ENCODE data around the gene PRKACG.

Gene PRKACG

GRCh38 chr9:69016191-69017096 is 2.5 kb upstream of the PRKACG start:
- 79% methylated on average over 4 of the region's 5 CpGs for WGBS (ENCODE audit: insufficient coverage)
- ChIA-PET CTCF (interaction anchor here (1.0 to 2.0 kb wide), 4 partner anchors 12 to 431 kb away, joined by 3 to 5 read pairs (median 4); no protein-coding TSS in a partner anchor), POLR2A (interaction anchor here (0.6 kb wide), 1 partner anchor 151 kb away, joined by 7 read pairs; no protein-coding TSS in a partner anchor)

GRCh38 chr9:69013382-69013727 is 558 bp downstream of the PRKACG start:
- 94% methylated on average over 26 of the region's 26 CpGs for WGBS (ENCODE audit: insufficient coverage)
- H3K4me3 ChIP-seq (ENCODE audit: control insufficient read depth in 1 of 7, extremely low read depth in 1 of 7, insufficient read depth in 4 of 7, low read depth in 2 of 7, low read length in 6 of 7) = no peak overlapping the region
- no peak overlapping the region for H3K27ac ChIP-seq (ENCODE audit: insufficient read depth in 1 of 2, low read depth in 1 of 2, low read length in 2 of 2, poor library complexity in 1 of 2, severe bottlenecking in 2 of 2)

More at GRCh38 chr9:69016191-69017096, 2.5 kb upstream of the PRKACG start:
- peaks cover 8 to 53% (median 44%) of the 10 kb centered on the region in 4 experiments for H3K4me1 ChIP-seq (ENCODE audit: control extremely low read depth in 1 of 4, control insufficient read depth in 4 of 4, insufficient read depth in 4 of 4, low read length in 3 of 4)
- peaks cover 0 to 5% (median 0%) of the 10 kb centered on the region in 5 experiments for H3K27me3 ChIP-seq (replicated peaks in 2 of 5; ENCODE audit: control insufficient read depth in 4 of 5, insufficient read depth in 5 of 5, low read length in 4 of 5)
- no peak overlapping the region for H3K4me3 ChIP-seq (ENCODE audit: control insufficient read depth in 1 of 7, extremely low read depth in 1 of 7, insufficient read depth in 4 of 7, low read depth in 2 of 7, low read length in 6 of 7)
- DNase-seq = no peak
- no peak overlapping the region for H3K27ac ChIP-seq (ENCODE audit: insufficient read depth in 1 of 2, low read depth in 1 of 2, low read length in 2 of 2, poor library complexity in 1 of 2, severe bottlenecking in 2 of 2)
- peaks cover 0 to 7% (median 0%) of the 10 kb centered on the region in 5 experiments for H3K9me3 ChIP-seq (ENCODE audit: control extremely low read depth in 1 of 5, control insufficient read depth in 4 of 5, insufficient read depth in 2 of 5, low read depth in 1 of 5, low read length in 4 of 5)
- H3K36me3 ChIP-seq (ENCODE audit: control insufficient read depth in 4 of 4, insufficient read depth in 4 of 4, low read length in 3 of 4) = no peaks in the 10 kb centered on the region

GRCh38 chr9:69012696-69013381 is 1.1 kb downstream of the PRKACG start:
- Histone ChIP-seq H3K9me3 (ENCODE audit: control extremely low read depth in 1 of 5, control insufficient read depth in 4 of 5, insufficient read depth in 2 of 5, low read depth in 1 of 5, low read length in 4 of 5) (peaks cover 0 to 7% (median 0%) of the 10 kb centered on the region in 5 experiments), H3K4me3 (ENCODE audit: control insufficient read depth in 1 of 7, extremely low read depth in 1 of 7, insufficient read depth in 4 of 7, low read depth in 2 of 7, low read length in 6 of 7) (peak overlapping the region in 2 of 7 experiments; percentile 22 to 26), H3K27me3 (replicated peaks in 2 of 5; ENCODE audit: control insufficient read depth in 4 of 5, insufficient read depth in 5 of 5, low read length in 4 of 5) (peaks cover 0 to 5% (median 0%) of the 10 kb centered on the region in 5 experiments), H3K27ac (ENCODE audit: insufficient read depth in 1 of 2, low read depth in 1 of 2, low read length in 2 of 2, poor library complexity in 1 of 2, severe bottlenecking in 2 of 2) (no peak overlapping the region), H3K36me3 (ENCODE audit: control insufficient read depth in 4 of 4, insufficient read depth in 4 of 4, low read length in 3 of 4) (peaks cover 0 to 14% (median 0%) of the 10 kb centered on the region in 4 experiments), H3K4me1 (ENCODE audit: control extremely low read depth in 1 of 4, control insufficient read depth in 4 of 4, insufficient read depth in 4 of 4, low read length in 3 of 4) (peaks cover 0 to 29% (median 17%) of the 10 kb centered on the region in 4 experiments)
- peak; percentile 58 to 96 (median 94) for DNase-seq
- under 1% methylated on average over 14 of the region's 18 CpGs for WGBS (ENCODE audit: insufficient coverage)
- ChIA-PET CTCF (interaction anchor here (0.6 to 2.9 kb wide), 14 partner anchors 8 to 453 kb away, joined by 3 to 12 read pairs (median 3); no protein-coding TSS in a partner anchor), POLR2A (interaction anchor here (0.6 to 1.8 kb wide), 7 partner anchors 9 to 523 kb away, joined by 3 to 4 read pairs (median 4); no protein-coding TSS in a partner anchor)

More at GRCh38 chr9:69013382-69013727, 558 bp downstream of the PRKACG start:
- ChIA-PET CTCF (interaction anchor here (0.6 to 2.9 kb wide), 12 partner anchors 9 to 454 kb away, joined by 3 to 12 read pairs (median 4); no protein-coding TSS in a partner anchor), POLR2A (interaction anchor here (0.6 to 1.8 kb wide), 5 partner anchors 12 to 523 kb away, joined by 3 to 4 read pairs (median 4); no protein-coding TSS in a partner anchor)
- no peak for DNase-seq
- H3K27me3 ChIP-seq (replicated peaks in 2 of 5; ENCODE audit: control insufficient read depth in 4 of 5, insufficient read depth in 5 of 5, low read length in 4 of 5) = peaks cover 0 to 5% (median 0%) of the 10 kb centered on the region in 5 experiments
- H3K4me1 ChIP-seq (ENCODE audit: control extremely low read depth in 1 of 4, control insufficient read depth in 4 of 4, insufficient read depth in 4 of 4, low read length in 3 of 4) = peaks cover 0 to 29% (median 19%) of the 10 kb centered on the region in 4 experiments
- peaks cover 0 to 10% (median 0%) of the 10 kb centered on the region in 4 experiments for H3K36me3 ChIP-seq (ENCODE audit: control insufficient read depth in 4 of 4, insufficient read depth in 4 of 4, low read length in 3 of 4)
- peaks cover 0 to 7% (median 0%) of the 10 kb centered on the region in 5 experiments for H3K9me3 ChIP-seq (ENCODE audit: control extremely low read depth in 1 of 5, control insufficient read depth in 4 of 5, insufficient read depth in 2 of 5, low read depth in 1 of 5, low read length in 4 of 5)

GRCh38 chr9:69009708-69010107 is 4.2 kb downstream of the PRKACG start:
- ChIA-PET CTCF (interaction anchor here (0.7 to 2.8 kb wide), 9 partner anchors 9 to 430 kb away, joined by 3 to 9 read pairs (median 4); no protein-coding TSS in a partner anchor), POLR2A (no interaction called here)

DNA sequence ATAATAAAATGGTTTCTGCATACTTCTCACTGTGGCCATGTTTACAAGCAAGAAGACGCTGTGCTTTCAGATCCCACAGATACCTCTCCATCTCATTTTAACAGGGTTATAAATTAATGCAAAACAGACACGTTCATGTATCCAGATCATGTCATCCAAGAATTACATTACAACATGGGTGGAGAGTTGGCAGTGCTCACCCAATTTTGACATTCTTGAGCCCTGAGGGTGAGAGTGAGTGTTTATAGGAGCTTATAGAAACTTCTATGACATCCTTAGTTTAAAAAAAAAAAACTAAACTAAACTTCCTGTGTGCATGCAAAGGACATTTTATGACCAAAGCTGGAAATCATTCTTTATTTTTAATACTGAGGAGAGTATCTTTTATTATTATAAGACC is 9.1 kb downstream of the PRKACG start:
- H3K27ac ChIP-seq (ENCODE audit: insufficient read depth in 1 of 2, low read depth in 1 of 2, low read length in 2 of 2, poor library complexity in 1 of 2, severe bottlenecking in 2 of 2) = no peak overlapping the region
- no peak overlapping the region for H3K4me3 ChIP-seq (ENCODE audit: control insufficient read depth in 1 of 7, extremely low read depth in 1 of 7, insufficient read depth in 4 of 7, low read depth in 2 of 7, low read length in 6 of 7)
- H3K36me3 ChIP-seq (ENCODE audit: control insufficient read depth in 4 of 4, insufficient read depth in 4 of 4, low read length in 3 of 4) = peaks cover 0 to 16% (median under 1%) of the 10 kb centered on the region in 4 experiments
- H3K27me3 ChIP-seq (replicated peaks in 2 of 5; ENCODE audit: control insufficient read depth in 4 of 5, insufficient read depth in 5 of 5, low read length in 4 of 5) = peaks cover 0 to 3% (median 0%) of the 10 kb centered on the region in 5 experiments
- CTCF ChIA-PET = interaction anchor here (1.0 to 1.4 kb wide), 3 partner anchors 8 to 421 kb away, joined by 3 to 5 read pairs (median 4); no protein-coding TSS in a partner anchor
- H3K4me1 ChIP-seq (ENCODE audit: control extremely low read depth in 1 of 4, control insufficient read depth in 4 of 4, insufficient read depth in 4 of 4, low read length in 3 of 4) = no peaks in the 10 kb centered on the region
- POLR2A ChIA-PET = interaction anchor here (0.8 kb wide), 1 partner anchor 7 kb away, joined by 3 read pairs; no protein-coding TSS in a partner anchor
- H3K9me3 ChIP-seq (ENCODE audit: control extremely low read depth in 1 of 5, control insufficient read depth in 4 of 5, insufficient read depth in 2 of 5, low read depth in 1 of 5, low read length in 4 of 5) = no peaks in the 10 kb centered on the region
- WGBS (ENCODE audit: insufficient coverage) = 83% methylated on average over 1 of the region's 2 CpGs
- no peak for DNase-seq

More at GRCh38 chr9:69009708-69010107, 4.2 kb downstream of the PRKACG start:
- Histone ChIP-seq H3K4me3 (ENCODE audit: control insufficient read depth in 1 of 7, extremely low read depth in 1 of 7, insufficient read depth in 4 of 7, low read depth in 2 of 7, low read length in 6 of 7) (no peak overlapping the region), H3K27ac (ENCODE audit: insufficient read depth in 1 of 2, low read depth in 1 of 2, low read length in 2 of 2, poor library complexity in 1 of 2, severe bottlenecking in 2 of 2) (no peak overlapping the region), H3K27me3 (replicated peaks in 2 of 5; ENCODE audit: control insufficient read depth in 4 of 5, insufficient read depth in 5 of 5, low read length in 4 of 5) (peaks cover 0 to 3% (median 0%) of the 10 kb centered on the region in 5 experiments), H3K36me3 (ENCODE audit: control insufficient read depth in 4 of 4, insufficient read depth in 4 of 4, low read length in 3 of 4) (peaks cover 0 to 15% (median 0%) of the 10 kb centered on the region in 4 experiments), H3K9me3 (ENCODE audit: control extremely low read depth in 1 of 5, control insufficient read depth in 4 of 5, insufficient read depth in 2 of 5, low read depth in 1 of 5, low read length in 4 of 5) (peaks cover 0 to 7% (median 0%) of the 10 kb centered on the region in 5 experiments), H3K4me1 (ENCODE audit: control extremely low read depth in 1 of 4, control insufficient read depth in 4 of 4, insufficient read depth in 4 of 4, low read length in 3 of 4) (peaks cover 0 to 19% (median 14%) of the 10 kb centered on the region in 4 experiments)
- WGBS (ENCODE audit: insufficient coverage) = 100% methylated on average over 1 of the region's 1 CpG
- no peak for DNase-seq

GRCh38 chr9:69003051-69003450 is 10.9 kb downstream of the PRKACG start:
- no peaks in the 10 kb centered on the region for H3K9me3 ChIP-seq (ENCODE audit: control extremely low read depth in 1 of 5, control insufficient read depth in 4 of 5, insufficient read depth in 2 of 5, low read depth in 1 of 5, low read length in 4 of 5)
- POLR2A ChIA-PET = no interaction called here

More at GRCh38 chr9:69003051-69003450, 10.9 kb downstream of the PRKACG start:
- H3K36me3 ChIP-seq (ENCODE audit: control insufficient read depth in 4 of 4, insufficient read depth in 4 of 4, low read length in 3 of 4) = peaks cover 0 to 5% (median under 1%) of the 10 kb centered on the region in 4 experiments
- WGBS (ENCODE audit: insufficient coverage) = 81% methylated on average over 8 of the region's 8 CpGs
- no peak overlapping the region for H3K27ac ChIP-seq (ENCODE audit: insufficient read depth in 1 of 2, low read depth in 1 of 2, low read length in 2 of 2, poor library complexity in 1 of 2, severe bottlenecking in 2 of 2)
- H3K4me1 ChIP-seq (ENCODE audit: control extremely low read depth in 1 of 4, control insufficient read depth in 4 of 4, insufficient read depth in 4 of 4, low read length in 3 of 4) = peaks cover 9 to 17% (median 14%) of the 10 kb centered on the region in 4 experiments
- CTCF ChIA-PET = interaction anchor here (0.6 to 1.7 kb wide), 9 partner anchors 10 to 421 kb away, joined by 3 to 8 read pairs (median 4); no protein-coding TSS in a partner anchor
- no peak for DNase-seq
- H3K27me3 ChIP-seq (replicated peaks in 2 of 5; ENCODE audit: control insufficient read depth in 4 of 5, insufficient read depth in 5 of 5, low read length in 4 of 5) = no peaks in the 10 kb centered on the region
- no peak overlapping the region for H3K4me3 ChIP-seq (ENCODE audit: control insufficient read depth in 1 of 7, extremely low read depth in 1 of 7, insufficient read depth in 4 of 7, low read depth in 2 of 7, low read length in 6 of 7)

Measured in common myeloid progenitor, CD34-positive (primary cell).